HK-2 (cell line): ENCODE data around the gene ARIH2.

Experiments used
- DNase-seq: peaks from one replicate; pipeline ENCODE4 v3.0.0-alpha.2; 2018; ENCODE audit not compliant: unreplicated experiment

The ARIH2 gene

GRCh38 chr3:48929358-48930035 lies 10.9 kb downstream of the ARIH2 start:
- DNase-seq = no peak

GRCh38 chr3:48930590-48930989 lies 11.9 kb downstream of the ARIH2 start:
- no peak for DNase-seq

GRCh38 chr3:48931944-48932580 lies 13.4 kb downstream of the ARIH2 start:
- no peak for DNase-seq

- DNase-seq = no peak
Measured at GRCh38 chr3:48934333-48934991, 15.8 kb downstream of the ARIH2 start.

GRCh38 chr3:48935530-48935929 lies 16.9 kb downstream of the ARIH2 start:
- no peak for DNase-seq

- DNase-seq = no peak
Measured at GRCh38 chr3:48938156-48938555, 19.5 kb downstream of the ARIH2 start.

- no peak for DNase-seq
Measured at GRCh38 chr3:48938689-48939088, 20.0 kb downstream of the ARIH2 start.

- DNase-seq = no peak
Measured at GRCh38 chr3:48945432-48945831, 26.8 kb downstream of the ARIH2 start.

GRCh38 chr3:48945891-48946549 lies 27.4 kb downstream of the ARIH2 start:
- DNase-seq = no peak

GRCh38 chr3:48949376-48949717 lies 30.7 kb downstream of the ARIH2 start:
- DNase-seq = no peak

- no peak for DNase-seq
Measured at GRCh38 chr3:48950051-48950450, 31.4 kb downstream of the ARIH2 start.

- DNase-seq = no peak
Measured at GRCh38 chr3:48951764-48952163, 33.1 kb downstream of the ARIH2 start.

- DNase-seq = no peak
Measured at GRCh38 chr3:48952510-48953118, 34.0 kb downstream of the ARIH2 start.

- DNase-seq = no peak
Measured at GRCh38 chr3:48957006-48957705, 38.5 kb downstream of the ARIH2 start.

- DNase-seq = no peak
Measured at GRCh38 chr3:48960841-48961413, 42.3 kb downstream of the ARIH2 start.

- no peak for DNase-seq
Measured at GRCh38 chr3:48962340-48962739, 43.7 kb downstream of the ARIH2 start.

- no peak for DNase-seq
Measured at GRCh38 chr3:48962939-48963338, 44.3 kb downstream of the ARIH2 start.

- no peak for DNase-seq
Measured at GRCh38 chr3:48963591-48963990, 44.9 kb downstream of the ARIH2 start.

GRCh38 chr3:48966367-48966766 lies 47.7 kb downstream of the ARIH2 start:
- DNase-seq = no peak

- DNase-seq = no peak
Measured at GRCh38 chr3:48966876-48967361, 48.3 kb downstream of the ARIH2 start.

- DNase-seq = no peak
Measured at GRCh38 chr3:48970586-48970985, 51.9 kb downstream of the ARIH2 start.
